CD4-positive, CD25-positive, alpha-beta regulatory T cell (primary cell): ENCODE results near the gene USP15. TPM values are rescaled to one million over a fixed set of nuclear protein-coding genes. Genes with fewer than 3 reads are reported as not detected.

Source experiments
- ATAC-seq, 2 donors: fragments of 150-1000 bp; cut with Tn5 transposase; one replicate each; pipeline ENCODE4 v1.10.0; 2021; ENCODE audit warnings: low read depth in 2 of 2, moderate number of reproducible peaks in 2 of 2, moderate library complexity in 1 of 2
- DNase-seq, 3 donors: peaks; one replicate each; pipeline versions ENCODE4 v3.0.0 to v3.0.0-alpha.2; 2012 to 2022; ENCODE audit warnings: mixed read lengths in 1 of 3
- H3K27ac ChIP-seq: one replicate; pipeline ENCODE4 v1.7.0; 2013; ENCODE audit warnings: mild to moderate bottlenecking, low read length; ENCODE audit not compliant: insufficient read depth, poor library complexity, severe bottlenecking
- H3K27me3 ChIP-seq: one replicate; pipeline ENCODE4 v1.7.0; 2013; ENCODE audit warnings: low read length; ENCODE audit not compliant: control insufficient read depth, insufficient read depth
- H3K36me3 ChIP-seq: one replicate; pipeline ENCODE4 v1.7.0; 2013; ENCODE audit warnings: mild to moderate bottlenecking, low read length, moderate library complexity; ENCODE audit not compliant: control insufficient read depth, insufficient read depth
- H3K4me1 ChIP-seq: 2 replicates; pipeline ENCODE4 v1.7.0; 2013; ENCODE audit warnings: mild to moderate bottlenecking, low read length; ENCODE audit not compliant: insufficient read depth, control insufficient read depth, poor library complexity, severe bottlenecking
- H3K4me3 ChIP-seq: one replicate; pipeline ENCODE4 v1.7.0; 2013; ENCODE audit warnings: low read depth, mild to moderate bottlenecking, low read length, moderate library complexity
- H3K9me3 ChIP-seq, 2 experiments: 1 replicate in 1 of 2; 2 replicates in 1 of 2; pipeline ENCODE4 v1.7.0; 2013; ENCODE audit warnings: low read length in 2 of 2, mild to moderate bottlenecking in 1 of 2, moderate library complexity in 1 of 2; ENCODE audit not compliant: control insufficient read depth in 2 of 2
- H3K27ac Mint-ChIP-seq, 3 donors: one replicate each; pipeline ENCODE4 v1.8.0; 2020 to 2022; ENCODE audit warnings: mild to moderate bottlenecking in 3 of 3, mixed read lengths in 3 of 3, moderate library complexity in 2 of 3
- H3K27me3 Mint-ChIP-seq: one replicate; pipeline ENCODE4 v1.8.0; 2022; ENCODE audit warnings: mild to moderate bottlenecking, mixed read lengths
- H3K36me3 Mint-ChIP-seq: one replicate; pipeline ENCODE4 v1.8.0; 2020; ENCODE audit warnings: mixed read lengths
- H3K4me1 Mint-ChIP-seq, 4 donors: one replicate each; pipeline ENCODE4 v1.8.0; 2020 to 2022; ENCODE audit warnings: mixed read lengths in 4 of 4, mild to moderate bottlenecking in 1 of 4
- H3K4me3 Mint-ChIP-seq, 4 donors: one replicate each; pipeline ENCODE4 v1.8.0; 2020 to 2022; ENCODE audit warnings: mild to moderate bottlenecking in 4 of 4, mixed read lengths in 4 of 4, moderate library complexity in 3 of 4
- H3K9me3 Mint-ChIP-seq, 7 donors: one replicate each; pipeline ENCODE4 v1.8.0; 2020 to 2022; ENCODE audit warnings: mixed read lengths in 7 of 7, mild to moderate bottlenecking in 3 of 7, moderate library complexity in 2 of 7
- polyA plus RNA-seq, 4 donors: library from polyadenylated mRNA; unstranded; fragments of 300-500 nt; fragmentation: Illumina TruSeq; gene quantifications; one replicate each; pipeline ENCODE4 v1.2.3, GENCODE V29; 2021
- total RNA-seq: library from RNA; stranded (reverse); gene quantifications from one replicate; pipeline ENCODE4 v1.2.3, GENCODE V29; 2022

The USP15 gene
- total and polyA plus RNA-seq, 5 donors from 2014 or later = 183 to 417 (median 213) TPM

- Histone ChIP-seq H3K27ac (no peak overlapping the region), H3K4me1 (peaks cover 21% of the 10 kb centered on the region), H3K9me3 (no peaks in the 10 kb centered on the region), H3K4me3 (no peak overlapping the region), H3K36me3 (peaks cover 2% of the 10 kb centered on the region), H3K27me3 (no peaks in the 10 kb centered on the region)
- H3K4me3 Mint-ChIP-seq = no peak overlapping the region
- DNase-seq (no peak), ATAC-seq (no peak)
- H3K9me3 Mint-ChIP-seq = no peaks in the 10 kb centered on the region
- H3K27ac Mint-ChIP-seq = peak overlapping the region in 1 of 3 donors; percentile 45
- peaks cover 40 to 72% (median 44%) of the 10 kb centered on the region in 4 donors for H3K4me1 Mint-ChIP-seq
- H3K36me3 Mint-ChIP-seq = peaks cover 17% of the 10 kb centered on the region
- no peaks in the 10 kb centered on the region for H3K27me3 Mint-ChIP-seq
These were observed 11.3 kb upstream of the USP15 start for GRCh38 chr12:62248873-62249272.

GRCh38 chr12:62249419-62249818 lies 10.8 kb upstream of the USP15 start:
- peak overlapping the region; percentile 45 to 92 (median 77) for H3K27ac Mint-ChIP-seq
- H3K9me3 Mint-ChIP-seq = no peaks in the 10 kb centered on the region
- H3K27me3 ChIP-seq = no peaks in the 10 kb centered on the region
- peak overlapping the region in 2 of 4 donors; percentile 30 to 57 for H3K4me3 Mint-ChIP-seq
- no peak overlapping the region for H3K4me3 ChIP-seq
- DNase-seq (no peak), ATAC-seq (no peak)
- H3K4me1 Mint-ChIP-seq = peaks cover 40 to 73% (median 45%) of the 10 kb centered on the region in 4 donors
- no peak overlapping the region for H3K27ac ChIP-seq
- peaks cover 18% of the 10 kb centered on the region for H3K36me3 Mint-ChIP-seq
- H3K9me3 ChIP-seq = no peaks in the 10 kb centered on the region
- H3K36me3 ChIP-seq = peaks cover 2% of the 10 kb centered on the region
- peaks cover 21% of the 10 kb centered on the region for H3K4me1 ChIP-seq
- no peaks in the 10 kb centered on the region for H3K27me3 Mint-ChIP-seq

- H3K27ac Mint-ChIP-seq = peak overlapping the region; percentile 92 to 98 (median 97)
- Histone ChIP-seq H3K36me3 (peaks cover 2% of the 10 kb centered on the region), H3K27ac (peak overlapping the region; percentile 73), H3K4me3 (peak overlapping the region; percentile 70), H3K9me3 (no peaks in the 10 kb centered on the region), H3K27me3 (no peaks in the 10 kb centered on the region), H3K4me1 (peaks cover 21% of the 10 kb centered on the region)
- no peaks in the 10 kb centered on the region for H3K27me3 Mint-ChIP-seq
- peak in 2 of 3 donors; percentile 31 to 86 for DNase-seq
- peak overlapping the region; percentile 38 to 84 (median 71) for H3K4me3 Mint-ChIP-seq
- peaks cover 18% of the 10 kb centered on the region for H3K36me3 Mint-ChIP-seq
- peaks cover 40 to 82% (median 43%) of the 10 kb centered on the region in 4 donors for H3K4me1 Mint-ChIP-seq
- peak; percentile 53 to 65 for ATAC-seq
- H3K9me3 Mint-ChIP-seq = no peaks in the 10 kb centered on the region
These were observed 9.3 kb upstream of the USP15 start for GRCh38 chr12:62250671-62251608.

GRCh38 chr12:62251609-62251958 lies 8.6 kb upstream of the USP15 start:
- peak overlapping the region; percentile 38 to 84 (median 71) for H3K4me3 Mint-ChIP-seq
- H3K27ac Mint-ChIP-seq = peak overlapping the region; percentile 92 to 98 (median 97)
- Histone ChIP-seq H3K4me3 (peak overlapping the region; percentile 70), H3K27me3 (no peaks in the 10 kb centered on the region), H3K9me3 (no peaks in the 10 kb centered on the region), H3K27ac (peak overlapping the region; percentile 73), H3K36me3 (peaks cover 2% of the 10 kb centered on the region), H3K4me1 (peaks cover 26% of the 10 kb centered on the region)
- H3K9me3 Mint-ChIP-seq = no peaks in the 10 kb centered on the region
- peaks cover 43 to 88% (median 48%) of the 10 kb centered on the region in 4 donors for H3K4me1 Mint-ChIP-seq
- ATAC-seq (no peak), DNase-seq (no peak)
- no peaks in the 10 kb centered on the region for H3K27me3 Mint-ChIP-seq
- H3K36me3 Mint-ChIP-seq = peaks cover 18% of the 10 kb centered on the region

GRCh38 chr12:62252576-62252975 lies 7.6 kb upstream of the USP15 start:
- Mint-ChIP-seq H3K27me3 (no peaks in the 10 kb centered on the region), H3K36me3 (peaks cover 21% of the 10 kb centered on the region), H3K27ac (peak overlapping the region; percentile 69 to 98 (median 92)), H3K4me1 (peaks cover 39 to 91% (median 50%) of the 10 kb centered on the region in 4 donors), H3K9me3 (no peaks in the 10 kb centered on the region), H3K4me3 (peak overlapping the region in 1 of 4 donors; percentile 38)
- H3K4me3 ChIP-seq = peak overlapping the region; percentile 70
- peaks cover 2% of the 10 kb centered on the region for H3K36me3 ChIP-seq
- H3K9me3 ChIP-seq = no peaks in the 10 kb centered on the region
- peak overlapping the region; percentile 73 for H3K27ac ChIP-seq
- peaks cover 36% of the 10 kb centered on the region for H3K4me1 ChIP-seq
- H3K27me3 ChIP-seq = no peaks in the 10 kb centered on the region
- no peak for ATAC-seq
- DNase-seq = no peak

- Histone ChIP-seq H3K27me3 (no peaks in the 10 kb centered on the region), H3K27ac (no peak overlapping the region), H3K9me3 (no peaks in the 10 kb centered on the region), H3K4me1 (peaks cover 49% of the 10 kb centered on the region), H3K36me3 (peaks cover 2% of the 10 kb centered on the region), H3K4me3 (peak overlapping the region; percentile 8)
- peaks cover 33 to 87% (median 50%) of the 10 kb centered on the region in 4 donors for H3K4me1 Mint-ChIP-seq
- no peaks in the 10 kb centered on the region for H3K27me3 Mint-ChIP-seq
- H3K9me3 Mint-ChIP-seq = no peaks in the 10 kb centered on the region
- peaks cover 18% of the 10 kb centered on the region for H3K36me3 Mint-ChIP-seq
- H3K4me3 Mint-ChIP-seq = peak overlapping the region in 1 of 4 donors; percentile 9
- no peak for ATAC-seq
- peak overlapping the region in 2 of 3 donors; percentile 76 to 99 for H3K27ac Mint-ChIP-seq
- DNase-seq = no peak
These were observed 5.2 kb upstream of the USP15 start for GRCh38 chr12:62254967-62255366.

- ATAC-seq = no peak
- Mint-ChIP-seq H3K36me3 (peaks cover 18% of the 10 kb centered on the region), H3K27me3 (peaks cover 5% of the 10 kb centered on the region), H3K4me3 (peak overlapping the region; percentile 87 to 99 (median 94)), H3K9me3 (no peaks in the 10 kb centered on the region), H3K27ac (peak overlapping the region; percentile 82 to 99 (median 96)), H3K4me1 (peaks cover 17 to 72% (median 43%) of the 10 kb centered on the region in 4 donors)
- Histone ChIP-seq H3K27me3 (no peaks in the 10 kb centered on the region), H3K4me3 (peak overlapping the region; percentile 99), H3K9me3 (no peaks in the 10 kb centered on the region), H3K36me3 (peaks cover 2% of the 10 kb centered on the region), H3K27ac (peak overlapping the region; percentile 99), H3K4me1 (peaks cover 37% of the 10 kb centered on the region)
- no peak for DNase-seq
These were observed 3.7 kb upstream of the USP15 start for GRCh38 chr12:62256408-62257096.
